GM06990 (cell line): ENCODE data around the gene TMPRSS4.

Experiments used
- DNase-seq: peaks from one replicate; pipeline ENCODE4 v3.0.0-alpha.2; 2011; ENCODE audit not compliant: insufficient read length; ENCODE audit errors: extremely low read depth
- H3K27me3 ChIP-seq: replicated peaks from 2 replicates; pipeline ENCODE4 v1.6.0; 2011; ENCODE audit warnings: low read length; ENCODE audit not compliant: control insufficient read depth, insufficient read depth
- H3K36me3 ChIP-seq: 2 replicates; pipeline ENCODE4 v1.5.1; 2011; ENCODE audit warnings: low read length; ENCODE audit not compliant: control insufficient read depth, insufficient read depth
- H3K4me3 ChIP-seq: replicated peaks from 2 replicates; pipeline ENCODE4 v1.5.1; 2011; ENCODE audit warnings: low read depth, mild to moderate bottlenecking, control low read depth, low read length
- CTCF ChIP-seq: IDR thresholded peaks from 2 replicates; pipeline ENCODE4 v1.5.1; 2011; ENCODE audit warnings: low read length, control low read depth, mild to moderate bottlenecking, inconsistent platforms; ENCODE audit not compliant: insufficient read depth, poor library complexity, severe bottlenecking

TMPRSS4 gene

GRCh38 chr11:118149493-118149892, 72.6 kb downstream of the TMPRSS4 start:
- H3K4me3 ChIP-seq = no peak overlapping the region
- no peak for DNase-seq
- peaks cover 8% of the 10 kb centered on the region for H3K27me3 ChIP-seq
- H3K36me3 ChIP-seq = no peaks in the 10 kb centered on the region
- no peak for TF ChIP-seq CTCF

DNA sequence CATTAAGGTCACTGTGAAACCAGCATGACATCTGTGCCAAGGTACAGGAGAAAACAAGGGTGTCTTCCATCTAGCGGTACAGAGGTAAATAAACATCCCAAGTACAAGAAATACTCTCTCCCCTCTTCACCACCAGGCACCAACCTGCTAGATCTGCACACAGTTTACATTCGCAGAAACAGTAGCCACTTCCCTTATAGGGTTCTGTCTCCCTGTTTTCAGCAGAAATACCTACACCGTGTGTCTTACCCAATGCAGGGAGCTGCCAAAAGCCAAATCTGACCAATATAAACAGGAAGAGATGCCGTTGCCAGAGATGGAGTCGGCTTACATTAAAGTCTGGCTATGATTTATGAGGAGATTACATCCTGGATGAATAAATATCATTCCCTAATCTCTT, 74.6 kb downstream of the TMPRSS4 start:
- no peak for TF ChIP-seq CTCF
- no peak for DNase-seq
- Histone ChIP-seq H3K4me3 (no peak overlapping the region), H3K27me3 (peaks cover 8% of the 10 kb centered on the region), H3K36me3 (no peaks in the 10 kb centered on the region)

DNA sequence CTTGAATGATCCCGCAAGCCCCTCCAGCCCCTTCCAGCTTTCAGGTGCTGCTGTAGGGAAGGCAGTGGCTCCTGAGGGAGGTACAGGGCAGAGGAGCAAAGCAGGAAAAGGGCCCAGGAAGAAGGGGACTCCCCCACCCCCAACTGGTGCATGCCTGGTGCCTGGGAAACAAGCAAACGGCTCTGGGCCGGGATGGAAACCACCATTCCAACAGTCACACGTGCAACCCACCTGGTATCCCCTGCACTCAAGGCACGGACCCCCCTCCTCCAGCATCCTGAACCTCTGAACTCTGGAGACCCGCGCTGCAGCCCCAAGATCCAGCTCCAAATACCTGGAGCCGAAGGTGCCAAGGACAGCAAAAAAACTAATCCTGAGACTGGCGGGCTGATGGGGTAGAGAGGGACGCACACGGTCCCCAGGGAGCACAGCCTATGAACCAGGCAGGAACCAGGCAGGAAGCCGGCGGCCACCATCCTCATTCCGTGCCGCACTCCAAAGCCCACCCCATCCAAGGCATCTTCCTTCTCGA, 75.2 kb downstream of the TMPRSS4 start:
- H3K4me3 ChIP-seq = no peak overlapping the region
- peaks cover 8% of the 10 kb centered on the region for H3K27me3 ChIP-seq
- TF ChIP-seq CTCF = no peak
- H3K36me3 ChIP-seq = no peaks in the 10 kb centered on the region
- DNase-seq = no peak

- no peak for TF ChIP-seq CTCF
- Histone ChIP-seq H3K27me3 (peaks cover 8% of the 10 kb centered on the region), H3K4me3 (no peak within 1 kb of the TSS), H3K36me3 (no peaks in the 10 kb centered on the region)
- no peak for DNase-seq
Observed at GRCh38 chr11:118152552-118153471, 75.9 kb downstream of the TMPRSS4 start, which contains the start of gene SCN4B. TSS of gene SCN4B (minus strand) at chr11:118152823. CDS start at chr11:118152673, 150 bp downstream.

- DNase-seq = no peak
- Histone ChIP-seq H3K36me3 (no peaks in the 10 kb centered on the region), H3K27me3 (peaks cover 5% of the 10 kb centered on the region), H3K4me3 (no peak overlapping the region)
- no peak for TF ChIP-seq CTCF
Observed at GRCh38 chr11:118153516-118153915, 76.6 kb downstream of the TMPRSS4 start.
